Fibroblast of upper back skin (primary cell): Measurements from ENCODE around the gene TMBIM4.
"Not testable (repeated sequence)": the region's sequence is repeated elsewhere in the genome, so short reads cannot be mapped to it uniquely, and the experiment has no call there.

Experiments used
- DNase-seq: peaks from one replicate; pipeline ENCODE4 v3.0.0-alpha.2; 2013

TMBIM4 gene, protein sequence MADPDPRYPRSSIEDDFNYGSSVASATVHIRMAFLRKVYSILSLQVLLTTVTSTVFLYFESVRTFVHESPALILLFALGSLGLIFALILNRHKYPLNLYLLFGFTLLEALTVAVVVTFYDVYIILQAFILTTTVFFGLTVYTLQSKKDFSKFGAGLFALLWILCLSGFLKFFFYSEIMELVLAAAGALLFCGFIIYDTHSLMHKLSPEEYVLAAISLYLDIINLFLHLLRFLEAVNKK

DNA sequence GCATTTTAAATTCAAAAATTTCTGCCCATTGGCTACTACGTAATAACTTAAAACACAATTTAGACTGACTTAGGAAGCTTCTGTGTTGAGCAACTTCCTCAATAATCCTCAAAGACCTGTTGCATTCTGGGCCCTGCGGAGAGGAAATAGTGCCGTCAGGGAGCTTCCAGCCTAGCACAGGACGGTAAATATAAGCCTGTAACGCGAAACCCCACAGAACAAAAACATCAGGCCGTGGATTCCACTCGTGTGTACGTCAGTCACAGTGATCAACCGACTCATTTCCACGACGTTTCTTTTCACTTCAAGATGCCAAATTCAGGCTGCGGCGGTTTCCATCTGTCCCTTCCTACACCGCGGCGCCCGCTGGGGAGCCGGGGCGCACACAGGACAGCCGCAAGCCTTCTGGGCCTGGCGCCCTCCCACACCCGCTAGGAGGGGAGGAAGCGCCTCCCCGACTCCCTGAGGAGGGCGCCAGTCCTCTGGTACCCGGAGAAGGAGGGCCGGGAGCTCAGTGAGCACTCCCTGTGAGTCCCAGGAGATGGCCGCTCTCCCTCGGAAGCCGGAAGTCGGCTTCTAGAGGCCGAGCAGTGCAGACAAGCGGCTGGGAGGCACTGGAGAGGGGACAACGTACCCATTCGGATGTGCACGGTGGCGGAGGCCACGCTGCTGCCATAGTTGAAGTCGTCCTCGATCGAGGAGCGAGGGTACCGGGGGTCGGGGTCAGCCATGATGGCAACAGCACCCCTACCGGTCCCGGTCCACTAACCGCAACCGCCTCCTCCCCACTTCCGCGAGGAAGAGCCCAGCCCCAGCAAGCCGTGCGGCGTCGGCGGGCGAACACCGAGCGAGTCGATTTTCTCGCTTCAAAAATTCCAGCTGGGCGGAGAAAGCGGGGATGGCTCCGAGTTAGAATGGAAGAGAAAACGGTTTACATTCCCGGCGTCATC, at the start of gene TMBIM4:
Gene TMBIM4 (minus strand): TSS at position 776 of the 950 bp plus-strand sequence. CDS start 45 bp downstream, at position 731.
- peak; percentile 92 for DNase-seq

DNA sequence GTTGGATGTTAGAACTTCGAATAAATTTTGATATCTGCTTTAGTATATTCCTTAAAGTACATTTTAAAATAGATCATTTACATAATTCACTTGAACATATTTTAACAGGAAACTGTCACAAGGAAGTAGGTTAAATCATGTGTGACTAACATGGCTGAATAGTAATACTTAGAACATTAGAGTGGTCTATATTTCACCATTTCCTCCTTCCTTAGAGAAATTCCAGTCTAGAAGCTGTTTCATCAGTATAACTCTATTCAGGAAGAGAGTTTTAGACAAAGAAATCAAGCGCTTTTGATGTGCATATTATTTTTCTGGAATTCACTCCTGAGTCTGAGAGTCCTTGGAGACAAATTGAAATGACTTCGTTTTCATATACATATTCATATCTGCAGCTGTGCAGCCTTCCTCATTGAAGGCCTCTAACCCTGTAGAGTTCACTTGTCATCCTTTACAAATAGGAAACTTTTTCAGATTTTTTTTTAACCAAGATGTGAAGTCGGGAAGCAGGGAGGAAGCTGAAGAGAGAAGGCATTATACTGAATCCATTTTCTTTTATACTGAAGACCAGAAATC, 47.6 kb upstream of the TMBIM4 start:
- DNase-seq: no peak

DNA sequence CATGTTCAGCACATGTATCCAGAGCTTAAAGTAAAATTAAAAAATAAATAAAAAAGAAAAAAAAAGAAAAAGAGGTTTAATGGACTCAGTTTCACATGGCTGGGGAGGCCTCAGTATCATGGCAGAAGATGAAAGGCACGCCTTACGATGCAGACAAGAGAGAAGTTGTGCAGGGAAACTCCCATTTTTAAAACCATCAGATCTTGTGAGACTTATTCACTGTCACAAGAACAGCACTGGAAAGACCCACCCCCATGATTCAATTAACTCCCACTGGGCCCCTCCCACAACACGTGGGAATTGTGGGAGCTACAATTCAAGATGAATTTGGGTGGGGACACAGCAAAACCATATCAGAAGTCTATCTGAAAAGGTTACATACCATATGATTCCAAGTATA, 43.2 kb upstream of the TMBIM4 start:
- DNase-seq: not testable (repeated sequence)

DNA sequence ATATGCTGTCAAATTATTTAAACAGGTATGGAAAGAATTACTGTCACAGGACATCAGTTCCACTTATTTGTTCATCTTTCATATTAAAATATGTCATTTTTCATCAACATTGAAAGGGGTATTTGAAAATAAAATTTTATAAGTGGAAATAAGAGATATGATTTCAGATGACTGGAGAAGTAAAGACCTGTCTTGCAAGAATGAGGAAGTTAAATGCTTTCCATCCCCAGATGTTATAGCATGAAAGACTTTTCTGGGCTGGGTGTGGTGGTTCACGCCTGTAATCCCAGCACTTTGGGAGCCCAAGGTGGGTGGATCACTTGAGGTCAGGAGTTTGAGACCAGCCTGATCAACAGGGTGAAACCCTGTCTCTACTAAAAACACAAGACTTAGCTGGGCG, 41.8 kb upstream of the TMBIM4 start:
- DNase-seq: not testable (repeated sequence)

- no peak for DNase-seq
These were observed 41.0 kb upstream of the TMBIM4 start for GRCh38 chr12:66210840-66211239.

DNA sequence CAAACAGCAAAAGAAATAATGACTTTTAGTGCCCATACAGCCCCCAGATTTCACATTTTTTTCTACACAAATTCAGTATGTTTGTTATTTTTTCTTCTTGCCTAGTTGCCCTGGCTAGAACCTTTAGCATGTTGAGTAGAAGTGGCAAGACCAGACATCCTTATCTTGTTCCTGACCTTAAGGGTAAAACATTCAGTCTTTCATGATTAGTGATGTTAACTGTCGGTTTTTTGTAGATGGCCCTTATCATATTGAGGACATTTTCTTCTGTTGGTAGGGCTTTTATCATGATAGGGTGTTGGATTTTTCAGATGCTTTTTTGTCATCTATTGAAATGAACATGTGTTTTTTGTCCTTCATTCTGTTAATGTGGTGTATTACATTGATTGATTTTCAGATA, 36.3 kb upstream of the TMBIM4 start:
- DNase-seq: no peak

DNA sequence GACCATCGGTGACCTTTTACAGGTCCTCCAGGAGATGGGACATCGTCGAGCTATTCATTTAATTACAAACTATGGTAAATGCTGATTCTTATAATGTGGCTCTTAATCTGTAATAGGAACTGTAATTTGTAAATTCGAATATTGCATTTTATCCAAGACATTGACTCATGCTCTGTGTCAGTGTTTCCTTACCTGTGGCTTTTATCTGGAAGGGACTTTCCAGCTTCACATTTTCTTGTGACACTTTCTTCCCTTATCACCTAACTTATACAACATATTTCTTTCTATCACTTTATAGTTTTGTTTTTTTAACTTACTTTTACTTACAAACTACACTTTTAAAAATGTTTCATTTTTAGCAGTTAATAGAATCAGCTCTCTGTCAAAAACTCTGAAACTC, 34.0 kb upstream of the TMBIM4 start:
- no peak for DNase-seq

GRCh38 chr12:66199831-66200509, 30.2 kb upstream of the TMBIM4 start:
- no peak for DNase-seq

GRCh38 chr12:66199141-66199540, 29.3 kb upstream of the TMBIM4 start:
- no peak for DNase-seq

- DNase-seq: no peak
These were observed 27.7 kb upstream of the TMBIM4 start for GRCh38 chr12:66197495-66197921.

- DNase-seq: no peak
These were observed 27.0 kb upstream of the TMBIM4 start for GRCh38 chr12:66196806-66197205.

- DNase-seq: no peak
These were observed 25.4 kb upstream of the TMBIM4 start for GRCh38 chr12:66195242-66195641.

DNA sequence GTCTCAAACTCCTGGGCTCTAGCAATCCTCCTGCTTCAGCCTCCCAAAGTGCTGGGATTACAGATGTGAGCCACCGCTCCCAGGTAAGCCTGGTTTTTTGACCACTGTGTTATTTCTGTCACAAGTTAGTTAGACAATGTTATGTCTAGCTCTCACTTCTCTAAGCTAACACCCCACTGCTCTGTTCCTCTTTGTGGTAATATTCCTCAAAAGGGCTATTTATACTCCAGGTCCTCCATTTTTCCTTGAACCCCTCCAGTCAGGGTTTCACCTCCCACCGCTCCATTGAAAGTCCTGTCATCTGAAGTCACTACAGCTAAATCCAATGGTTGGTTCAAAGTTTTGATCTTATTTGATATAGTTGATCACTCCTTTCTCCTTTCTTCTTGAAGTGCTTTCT, 24.3 kb upstream of the TMBIM4 start:
- no peak for DNase-seq

- DNase-seq: no peak
These were observed 21.8 kb upstream of the TMBIM4 start for GRCh38 chr12:66191547-66192126.

GRCh38 chr12:66190519-66191370, 20.9 kb upstream of the TMBIM4 start:
- DNase-seq: no peak

- DNase-seq: no peak
These were observed 20.1 kb upstream of the TMBIM4 start for GRCh38 chr12:66189889-66190288.

DNA sequence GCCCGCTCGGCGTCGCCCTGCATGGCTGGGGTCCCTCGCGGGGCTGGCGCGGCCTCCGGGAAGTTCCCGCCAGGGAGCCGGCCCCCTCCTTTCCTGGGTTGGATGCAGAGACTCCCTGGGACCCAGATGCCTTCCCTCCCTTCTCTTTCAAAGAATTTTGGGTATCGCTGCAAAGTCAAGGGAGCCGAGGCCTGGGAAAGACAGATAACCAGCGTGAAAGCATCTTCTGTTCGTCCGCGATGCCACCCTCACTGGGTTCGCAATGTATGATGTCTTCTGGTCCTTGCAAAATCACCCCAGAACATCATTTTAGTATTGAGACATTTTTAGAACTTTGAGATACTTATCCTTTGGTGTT, 19.7 kb upstream of the TMBIM4 start:
- DNase-seq: no peak

- DNase-seq: peak; percentile 23
These were observed 19.0 kb upstream of the TMBIM4 start, which contains the start of gene IRAK3 for GRCh38 chr12:66188584-66189485. TSS of gene IRAK3 (plus strand) at chr12:66189214. CDS start at chr12:66189300, 86 bp downstream.

DNA sequence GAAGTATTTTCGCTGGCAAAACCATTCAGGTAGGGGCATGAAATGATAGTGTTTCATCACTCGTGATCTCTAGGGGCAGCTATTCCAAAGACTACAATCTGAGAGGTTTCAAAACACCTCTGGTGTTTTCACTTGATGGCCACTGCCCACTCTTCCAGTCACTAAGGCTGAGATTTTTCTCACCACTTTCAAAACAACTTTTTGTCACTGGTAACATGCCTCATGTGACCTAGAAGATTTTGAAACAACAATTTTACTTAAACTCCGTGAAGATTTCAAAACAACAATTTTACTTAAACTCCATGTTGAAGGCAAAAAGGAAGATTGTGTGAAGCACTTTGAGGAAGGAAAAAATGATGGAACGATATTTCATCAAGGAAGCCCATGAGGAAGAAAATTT, 18.0 kb upstream of the TMBIM4 start:
- DNase-seq: no peak

GRCh38 chr12:66187036-66187435, 17.2 kb upstream of the TMBIM4 start:
- no peak for DNase-seq

DNA sequence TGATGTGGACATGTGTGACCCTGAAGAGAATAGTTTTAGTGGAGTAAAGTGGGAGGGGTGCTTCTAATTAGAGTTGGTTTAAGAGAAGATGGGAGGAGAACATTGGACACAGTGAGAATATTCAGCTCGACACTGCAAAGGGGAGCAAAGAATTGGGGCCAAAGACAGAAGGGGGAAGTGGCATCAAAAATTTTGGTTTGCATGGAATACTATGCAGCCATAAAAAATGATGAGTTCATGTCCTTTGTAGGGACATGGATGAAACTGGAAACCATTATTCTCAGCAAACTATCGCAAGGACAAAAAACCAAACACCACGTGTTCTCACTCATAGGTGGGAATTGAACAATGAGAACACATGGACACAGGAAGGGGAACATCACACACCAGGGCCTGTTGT, 15.0 kb upstream of the TMBIM4 start:
- DNase-seq: not testable (repeated sequence)
